Panc1 (cell line): ENCODE results near the gene CLMN.

Experiments used
- CTCF ChIP-seq: fragments of 450-650 bp; IDR thresholded peaks from 2 replicates; pipeline ENCODE4 v1.5.1; 2017; ENCODE audit warnings: mild to moderate bottlenecking
- POLR2AphosphoS5 ChIP-seq: IDR thresholded peaks from 2 replicates; pipeline ENCODE4 v1.6.1; 2012; ENCODE audit warnings: mild to moderate bottlenecking, low read depth, low read length, moderate library complexity
- SIN3A ChIP-seq: IDR thresholded peaks from 2 replicates; pipeline ENCODE4 v1.6.1; 2012; ENCODE audit warnings: low read depth, mild to moderate bottlenecking, low read length, moderate library complexity, borderline replicate concordance; ENCODE audit not compliant: insufficient read depth
- TCF7L2 ChIP-seq: IDR thresholded peaks from 2 replicates; pipeline ENCODE4 v1.6.1; 2011; ENCODE audit warnings: mild to moderate bottlenecking, low read depth, low read length, inconsistent platforms

GRCh38 chr14:95331708-95332408, 12.2 kb upstream of the CLMN start:
- TF ChIP-seq CTCF (no peak), POLR2AphosphoS5 (no peak), TCF7L2 (no peak), SIN3A (no peak)
